Activated T-helper 1 cell treated with anti-CD3 and anti-CD28 coated beads, Interleukin-2, amount 50 U/mL, for 16 hours (primary cell): Measurements from ENCODE around the gene ADAD2.

Source experiments
- DNase-seq, 2 donors: peaks; one replicate each; pipeline ENCODE4 v3.0.0-alpha.2; 2020; ENCODE audit warnings: low read depth in 1 of 2, low spot score in 1 of 2

ADAD2 gene

GRCh38 chr16:84223456-84223855, 32.5 kb downstream of the ADAD2 start:
- DNase-seq = no peak

GRCh38 chr16:84224554-84224953, 33.6 kb downstream of the ADAD2 start:
- DNase-seq = no peak

- no peak for DNase-seq
Measured at GRCh38 chr16:84225126-84225525, 34.2 kb downstream of the ADAD2 start.

- DNase-seq = no peak
Measured at GRCh38 chr16:84225571-84225970, 34.6 kb downstream of the ADAD2 start.

GRCh38 chr16:84226026-84226425, 35.1 kb downstream of the ADAD2 start:
- no peak for DNase-seq

GRCh38 chr16:84227548-84227947, 36.6 kb downstream of the ADAD2 start:
- DNase-seq = no peak

- no peak for DNase-seq
Measured at GRCh38 chr16:84228256-84228838, 37.4 kb downstream of the ADAD2 start.

- DNase-seq = no peak
Measured at GRCh38 chr16:84229471-84229870, 38.5 kb downstream of the ADAD2 start.

GRCh38 chr16:84232060-84232459, 41.1 kb downstream of the ADAD2 start:
- DNase-seq = no peak

- no peak for DNase-seq
Measured at GRCh38 chr16:84232969-84233368, 42.0 kb downstream of the ADAD2 start.

- no peak for DNase-seq
Measured at GRCh38 chr16:84233748-84234147, 42.8 kb downstream of the ADAD2 start.

- DNase-seq = no peak
Measured at GRCh38 chr16:84234321-84235241, 43.6 kb downstream of the ADAD2 start.

- no peak for DNase-seq
Measured at GRCh38 chr16:84236671-84237070, 45.7 kb downstream of the ADAD2 start.

- no peak for DNase-seq
Measured at GRCh38 chr16:84237994-84238750, 47.2 kb downstream of the ADAD2 start.

GRCh38 chr16:84239141-84239769, 48.3 kb downstream of the ADAD2 start:
- no peak for DNase-seq

GRCh38 chr16:84239909-84240308, 49.0 kb downstream of the ADAD2 start, which contains the start of gene KCNG4:
TSS of gene KCNG4 (minus strand) at chr16:84240012. CDS start at chr16:84237485, 2,527 bp downstream.
- DNase-seq = no peak

- no peak for DNase-seq
Measured at GRCh38 chr16:84240455-84240854, 49.5 kb downstream of the ADAD2 start.

- no peak for DNase-seq
Measured at GRCh38 chr16:84241778-84242177, 50.8 kb downstream of the ADAD2 start.

GRCh38 chr16:84242839-84243238, 51.9 kb downstream of the ADAD2 start:
- no peak for DNase-seq

GRCh38 chr16:84243732-84244131, 52.8 kb downstream of the ADAD2 start:
- DNase-seq = no peak

GRCh38 chr16:84244728-84245127, 53.8 kb downstream of the ADAD2 start:
- DNase-seq = no peak
